ENCODE results near the gene CATSPER3. TPM values are rescaled to one million over a fixed set of nuclear protein-coding genes. Genes with fewer than 3 reads are reported as not detected.

Gene CATSPER3
- total and polyA plus RNA-seq, 2 of the 13 experiments (the other 11 are each of a cell fraction or from before 2014, with no cell fraction given): 0.33 to 0.37 TPM

DNA sequence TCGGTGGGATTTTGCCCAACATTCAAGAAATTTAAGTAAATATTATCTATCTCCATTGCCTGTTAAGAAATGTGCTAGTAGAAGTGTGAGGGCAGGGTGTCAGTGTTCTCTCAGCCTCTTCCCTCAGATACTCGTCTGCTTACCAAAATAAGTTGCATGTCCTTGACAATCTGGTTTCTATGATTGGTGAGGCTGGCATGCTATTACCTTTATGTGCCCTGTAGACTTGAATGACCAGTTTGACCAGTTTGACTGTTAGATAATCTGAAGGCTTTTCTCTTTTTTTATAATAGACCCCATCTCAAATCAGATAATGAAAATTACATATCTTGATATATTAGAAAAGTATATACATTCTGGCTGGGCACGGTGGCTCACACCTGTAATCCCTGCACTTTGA, 348 bp downstream of the CATSPER3 start (continued):
- TF ChIP-seq, protein P1, sequence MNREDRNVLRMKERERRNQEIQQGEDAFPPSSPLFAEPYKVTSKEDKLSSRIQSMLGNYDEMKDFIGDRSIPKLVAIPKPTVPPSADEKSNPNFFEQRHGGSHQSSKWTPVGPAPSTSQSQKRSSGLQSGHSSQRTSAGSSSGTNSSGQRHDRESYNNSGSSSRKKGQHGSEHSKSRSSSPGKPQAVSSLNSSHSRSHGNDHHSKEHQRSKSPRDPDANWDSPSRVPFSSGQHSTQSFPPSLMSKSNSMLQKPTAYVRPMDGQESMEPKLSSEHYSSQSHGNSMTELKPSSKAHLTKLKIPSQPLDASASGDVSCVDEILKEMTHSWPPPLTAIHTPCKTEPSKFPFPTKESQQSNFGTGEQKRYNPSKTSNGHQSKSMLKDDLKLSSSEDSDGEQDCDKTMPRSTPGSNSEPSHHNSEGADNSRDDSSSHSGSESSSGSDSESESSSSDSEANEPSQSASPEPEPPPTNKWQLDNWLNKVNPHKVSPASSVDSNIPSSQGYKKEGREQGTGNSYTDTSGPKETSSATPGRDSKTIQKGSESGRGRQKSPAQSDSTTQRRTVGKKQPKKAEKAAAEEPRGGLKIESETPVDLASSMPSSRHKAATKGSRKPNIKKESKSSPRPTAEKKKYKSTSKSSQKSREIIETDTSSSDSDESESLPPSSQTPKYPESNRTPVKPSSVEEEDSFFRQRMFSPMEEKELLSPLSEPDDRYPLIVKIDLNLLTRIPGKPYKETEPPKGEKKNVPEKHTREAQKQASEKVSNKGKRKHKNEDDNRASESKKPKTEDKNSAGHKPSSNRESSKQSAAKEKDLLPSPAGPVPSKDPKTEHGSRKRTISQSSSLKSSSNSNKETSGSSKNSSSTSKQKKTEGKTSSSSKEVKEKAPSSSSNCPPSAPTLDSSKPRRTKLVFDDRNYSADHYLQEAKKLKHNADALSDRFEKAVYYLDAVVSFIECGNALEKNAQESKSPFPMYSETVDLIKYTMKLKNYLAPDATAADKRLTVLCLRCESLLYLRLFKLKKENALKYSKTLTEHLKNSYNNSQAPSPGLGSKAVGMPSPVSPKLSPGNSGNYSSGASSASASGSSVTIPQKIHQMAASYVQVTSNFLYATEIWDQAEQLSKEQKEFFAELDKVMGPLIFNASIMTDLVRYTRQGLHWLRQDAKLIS (CRISPR knock-in tag; IDR thresholded peaks at IDR 0.05): no peak

DNA sequence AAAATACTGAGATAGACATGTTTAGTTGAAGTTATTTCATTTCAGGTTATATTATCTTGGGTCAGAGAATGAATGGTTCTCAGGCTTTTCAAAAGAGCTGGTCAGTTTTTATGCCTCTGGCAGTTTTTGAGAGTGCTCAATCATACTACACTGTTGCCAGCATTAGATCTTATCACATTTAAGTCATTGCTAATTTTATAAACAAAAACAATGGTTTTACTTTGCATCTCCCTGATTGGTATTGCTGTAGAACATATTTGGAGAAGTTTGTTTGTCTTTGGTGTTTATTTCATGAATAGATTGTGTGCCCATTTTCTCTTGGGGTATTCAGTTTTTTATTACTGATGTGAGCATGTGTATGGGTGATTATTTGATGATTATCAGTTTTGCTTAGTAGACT, 1.5 kb downstream of the CATSPER3 start:
- no peaks in the 10 kb centered on the region for H3K9me3 ChIP-seq (ENCODE audit: low read length)
- H3K9ac ChIP-seq (ENCODE audit: insufficient read depth, low read depth, low read length): no peak overlapping the region
- intact Hi-C loops (cut with micrococcal nuclease; ENCODE audit: unreplicated experiment) (loop anchor here (5.0 kb wide), 1 partner anchor 63 kb away; the partner anchor contains the start of gene PITX1), in situ Hi-C loops (cut with HindIII; ENCODE audit: extremely low pct_ligation_motif_present, low pct_unique_long_range_greater_than_20kb) (no loop called here)
- TF ChIP-seq, protein P2, sequence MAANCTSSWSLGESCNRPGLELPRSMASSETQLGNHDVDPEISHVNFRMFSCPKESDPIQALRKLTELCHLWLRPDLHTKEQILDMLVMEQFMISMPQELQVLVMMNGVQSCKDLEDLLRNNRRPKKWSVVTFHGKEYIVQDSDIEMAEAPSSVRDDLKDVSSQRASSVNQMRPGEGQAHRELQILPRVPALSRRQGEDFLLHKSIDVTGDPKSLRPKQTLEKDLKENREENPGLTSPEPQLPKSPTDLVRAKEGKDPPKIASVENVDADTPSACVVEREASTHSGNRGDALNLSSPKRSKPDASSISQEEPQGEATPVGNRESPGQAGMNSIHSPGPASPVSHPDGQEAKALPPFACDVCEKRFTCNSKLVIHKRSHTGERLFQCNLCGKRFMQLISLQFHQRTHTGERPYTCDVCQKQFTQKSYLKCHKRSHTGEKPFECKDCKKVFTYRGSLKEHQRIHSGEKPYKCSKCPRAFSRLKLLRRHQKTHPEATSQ (CRISPR knock-in tag; IDR thresholded peaks at IDR 0.05; ENCODE audit: borderline replicate concordance): no peak
- TF ChIP-seq, protein P3, sequence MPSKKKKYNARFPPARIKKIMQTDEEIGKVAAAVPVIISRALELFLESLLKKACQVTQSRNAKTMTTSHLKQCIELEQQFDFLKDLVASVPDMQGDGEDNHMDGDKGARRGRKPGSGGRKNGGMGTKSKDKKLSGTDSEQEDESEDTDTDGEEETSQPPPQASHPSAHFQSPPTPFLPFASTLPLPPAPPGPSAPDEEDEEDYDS (CRISPR knock-in tag; IDR thresholded peaks at IDR 0.05): no peak
- no peak for TF ChIP-seq ZNF777 (CRISPR knock-in tag; IDR thresholded peaks at IDR 0.05)
- no peaks in the 10 kb centered on the region for H4K20me1 ChIP-seq (ENCODE audit: insufficient read depth, low read length)
- no peak for ATAC-seq
- no peak overlapping the region for H3K4me3 ChIP-seq (replicated peaks in 1 of 3; ENCODE audit: insufficient read depth in 1 of 3, low read depth in 2 of 3, low read length in 3 of 3)
- CTCF ChIA-PET (ENCODE audit: low intra/inter-chr PET ratio, low total read pairs): no interaction called here
- DNase-seq (ENCODE audit: low spot score): no peak
- POLR2A ChIA-PET: no interaction called here
- no peak for FAIRE-seq
- no peaks in the 10 kb centered on the region; a peak in 1 of 5 replicates for H3K36me3 ChIP-seq (replicated peaks in 1 of 2; ENCODE audit: control insufficient read depth in 1 of 2, insufficient read depth in 2 of 2, low read length in 2 of 2)
- H3K4me1 ChIP-seq (ENCODE audit: insufficient read depth, low read length): peaks cover 22% of the 10 kb centered on the region
- no peak overlapping the region for H3K4me2 ChIP-seq (ENCODE audit: low read depth, low read length)
- H3K79me2 ChIP-seq (ENCODE audit: insufficient read depth, low read length): no peaks in the 10 kb centered on the region
- no peaks in the 10 kb centered on the region for H3K27me3 ChIP-seq (ENCODE audit: control insufficient read depth in 1 of 2, insufficient read depth in 2 of 2, low read length in 2 of 2)
- no peak overlapping the region for H2AFZ ChIP-seq (ENCODE audit: low read length)
- no peak overlapping the region for H3K27ac ChIP-seq (ENCODE audit: extremely low read length, insufficient read depth, low read length)
- no TSS peak for BruUV-seq (replicated peaks)
